ENCODE measurements around the gene CES4A.
"Not testable (repeated sequence)": the region's sequence is repeated elsewhere in the genome, so short reads cannot be mapped to it uniquely, and the experiment has no call there.

The CES4A gene

GRCh38 chr16:66979011-66979717, 9.2 kb upstream of the CES4A start:
- no peak for TF ChIP-seq CTCF (IDR thresholded peaks at IDR 0.05; ENCODE audit: extremely low read depth, missing control alignments)
- DNase-seq (ENCODE audit: low spot score): no peak

- DNase-seq (ENCODE audit: low spot score): no peak
- no peak for TF ChIP-seq CTCF (IDR thresholded peaks at IDR 0.05; ENCODE audit: extremely low read depth, missing control alignments)
Measured at GRCh38 chr16:66983033-66983432, 5.4 kb upstream of the CES4A start.

- no peak for DNase-seq (ENCODE audit: low spot score)
- no peak for TF ChIP-seq CTCF (IDR thresholded peaks at IDR 0.05; ENCODE audit: extremely low read depth, missing control alignments)
Measured at GRCh38 chr16:66984892-66985311, 3.5 kb upstream of the CES4A start.

GRCh38 chr16:66986559-66986958, 1.8 kb upstream of the CES4A start:
- no peak for TF ChIP-seq CTCF (IDR thresholded peaks at IDR 0.05; ENCODE audit: extremely low read depth, missing control alignments)
- DNase-seq (ENCODE audit: low spot score): no peak

GRCh38 chr16:66991545-66992077, 3.2 kb downstream of the CES4A start:
- DNase-seq (ENCODE audit: low spot score): no peak
- TF ChIP-seq CTCF (IDR thresholded peaks at IDR 0.05; ENCODE audit: extremely low read depth, missing control alignments): no peak

GRCh38 chr16:66993558-66993957, 5.2 kb downstream of the CES4A start:
- not testable (repeated sequence) for DNase-seq (ENCODE audit: low spot score)

GRCh38 chr16:66996324-66996982, 8.1 kb downstream of the CES4A start:
- no peak for TF ChIP-seq CTCF (IDR thresholded peaks at IDR 0.05; ENCODE audit: extremely low read depth, missing control alignments)
- DNase-seq (ENCODE audit: low spot score): no peak

Measured in GM20000 (cell line).